Measurements from ENCODE around the gene HERC4. TPM values are rescaled to one million over a fixed set of nuclear protein-coding genes. Genes with fewer than 3 reads are reported as not detected.
"Not testable (repeated sequence)": the region's sequence is repeated elsewhere in the genome, so short reads cannot be mapped to it uniquely, and the experiment has no call there.

Gene HERC4
- total and polyA plus RNA-seq, 9 of the 15 experiments (the other 6 are each of a cell fraction or from before 2014, with no cell fraction given), result 12.5 to 33.5 (median 22.8) TPM

- WGBS (ENCODE audit: insufficient coverage, low coverage, missing lambda C conversion rate), result 73% methylated on average over 4 of the region's 4 CpGs
- CTCF ChIA-PET (ENCODE audit: low intra/inter-chr PET ratio); intact Hi-C loops (cut with micrococcal nuclease); H3K9me3 ChIP-seq (replicated peaks; ENCODE audit: control insufficient read depth, insufficient read depth, low read depth, low read length); H2AFZ ChIP-seq (ENCODE audit: low read depth, low read length); BruUV-seq (replicated peaks); H3K9me1 ChIP-seq (ENCODE audit: control insufficient read depth, insufficient read depth, low read length); POLR2A ChIA-PET; H3K4me2 ChIP-seq (ENCODE audit: insufficient read depth, low read length); H4K20me1 ChIP-seq (replicated peaks; ENCODE audit: control insufficient read depth, insufficient read depth, low read length); DNase-seq (ENCODE audit: extremely low read depth in 1 of 4, low spot score in 3 of 4); ATAC-seq; FAIRE-seq; H3K79me2 ChIP-seq (ENCODE audit: control insufficient read depth, insufficient read depth, low read length); H3K4me3 ChIP-seq; H3K9ac ChIP-seq (ENCODE audit: insufficient read depth in 1 of 2, low read depth in 2 of 2, low read length in 2 of 2); H3K4me1 ChIP-seq (replicated peaks in 1 of 2; ENCODE audit: control insufficient read depth in 2 of 2, insufficient read depth in 2 of 2, low read length in 2 of 2); in situ Hi-C loops (cut with MboI); H3K27ac ChIP-seq (ENCODE audit: extremely low read depth, low read depth, low read length); H3K27me3 ChIP-seq (ENCODE audit: control insufficient read depth in 2 of 2, insufficient read depth in 2 of 2, low read length in 2 of 2): not testable (repeated sequence)
- peaks cover 31% of the 10 kb centered on the region; the same call in 2 of the 3 replicates for H3K36me3 ChIP-seq (ENCODE audit: control insufficient read depth, insufficient read depth, low read length)
- TF ChIP-seq SPI1 (IDR thresholded peaks at IDR 0.05; ENCODE audit: borderline replicate concordance, low read depth, low read length), result 0 out of 2 replicates have a peak, but pooled peaks have one; percentile 24
These were observed 58.6 kb downstream of the HERC4 start for GRCh38 chr10:68016519-68016918.

DNA sequence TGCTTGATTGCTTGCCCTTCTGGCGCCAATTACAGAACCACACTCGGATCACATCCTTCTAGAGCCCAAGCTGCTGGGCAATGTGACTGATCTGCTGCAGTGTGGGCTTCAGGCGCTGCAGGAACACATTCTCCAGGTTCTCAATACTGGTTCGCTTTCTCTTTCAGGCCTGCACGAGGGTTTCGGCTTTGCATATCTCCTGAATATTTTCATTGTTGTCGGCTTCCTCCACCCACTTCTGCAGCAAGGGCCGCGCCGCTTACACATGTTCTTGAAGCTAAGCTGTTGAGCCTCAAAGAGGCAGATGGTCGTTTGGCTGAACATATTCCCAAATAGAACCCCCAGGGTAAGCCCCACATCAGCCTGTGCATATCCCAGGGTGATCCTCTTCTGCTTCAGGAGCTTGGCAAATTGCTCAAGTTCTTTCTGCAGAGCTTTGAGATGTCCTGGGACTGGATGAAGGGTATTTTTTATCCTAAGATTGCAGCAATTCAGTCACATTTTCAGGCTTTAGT lies 64.6 kb downstream of the HERC4 start:
- Histone ChIP-seq H3K36me3 (ENCODE audit: control insufficient read depth, insufficient read depth, low read length) (peaks cover 14% of the 10 kb centered on the region; the same call in 1 of the 3 replicates), H3K4me2 (ENCODE audit: insufficient read depth, low read length) (no peak overlapping the region), H3K4me1 (replicated peaks in 1 of 2; ENCODE audit: control insufficient read depth in 2 of 2, insufficient read depth in 2 of 2, low read length in 2 of 2) (no peaks in the 10 kb centered on the region), H3K27ac (ENCODE audit: extremely low read depth, low read depth, low read length) (no peak overlapping the region), H3K4me3 (no peak overlapping the region), H3K79me2 (ENCODE audit: control insufficient read depth, insufficient read depth, low read length) (no peaks in the 10 kb centered on the region), H3K9me1 (ENCODE audit: control insufficient read depth, insufficient read depth, low read length) (no peaks in the 10 kb centered on the region), H2AFZ (ENCODE audit: low read depth, low read length) (no peak overlapping the region), H3K27me3 (ENCODE audit: control insufficient read depth in 2 of 2, insufficient read depth in 2 of 2, low read length in 2 of 2) (no peaks in the 10 kb centered on the region), H4K20me1 (replicated peaks; ENCODE audit: control insufficient read depth, insufficient read depth, low read length) (no peaks in the 10 kb centered on the region), H3K9me3 (replicated peaks; ENCODE audit: control insufficient read depth, insufficient read depth, low read depth, low read length) (no peaks in the 10 kb centered on the region), H3K9ac (ENCODE audit: insufficient read depth in 1 of 2, low read depth in 2 of 2, low read length in 2 of 2) (no peak overlapping the region)
- ChIA-PET CTCF (ENCODE audit: low intra/inter-chr PET ratio) (no interaction called here), POLR2A (interaction anchor here (0.6 kb wide), 1 partner anchor 899 kb away, joined by 3 read pairs; no protein-coding TSS in a partner anchor)
- no peak for FAIRE-seq
- no peak for TF ChIP-seq THAP12 (CRISPR knock-in tag; IDR thresholded peaks at IDR 0.05)
- no peak for TF ChIP-seq ZNF778 (CRISPR knock-in tag; IDR thresholded peaks at IDR 0.05)
- in situ Hi-C loops (cut with MboI) (no loop called here), intact Hi-C loops (cut with micrococcal nuclease) (no loop called here)
- no peak for DNase-seq (ENCODE audit: extremely low read depth in 1 of 4, low spot score in 3 of 4)
- no TSS peak for BruUV-seq (replicated peaks)
- no peak for ATAC-seq
- 85% methylated on average over 11 of the region's 11 CpGs for WGBS (ENCODE audit: insufficient coverage, low coverage, missing lambda C conversion rate)
